GM18498 (cell line): ENCODE data around the gene C10orf71.

ENCODE experiments used
- ATAC-seq: cut with Tn5 transposase; IDR thresholded peaks from one replicate; pipeline ENCODE4 v1.9.1; 2021; ENCODE audit warnings: mild to moderate bottlenecking, moderate library complexity; ENCODE audit not compliant: unreplicated experiment

The C10orf71 gene

DNA sequence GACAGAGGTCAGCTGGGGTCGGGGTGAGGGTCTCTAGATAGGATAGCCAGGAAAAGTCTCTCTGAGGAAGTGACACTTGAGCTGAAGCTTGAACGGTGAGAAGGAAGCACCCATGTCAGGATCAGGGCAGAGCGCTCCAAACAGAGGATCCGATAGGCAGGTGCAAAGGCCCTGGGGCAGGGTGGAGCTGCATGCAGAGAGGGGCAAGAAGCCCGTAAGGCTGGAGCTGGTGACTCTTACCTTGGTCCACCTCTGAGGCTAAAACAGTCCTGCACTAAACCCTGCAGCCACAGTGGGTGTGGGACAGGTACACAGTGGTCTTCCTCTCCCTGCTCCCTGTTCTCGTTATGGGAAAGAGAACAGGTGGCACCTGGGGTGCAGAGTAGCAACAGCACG is 5.8 kb upstream of the C10orf71 start:
- no peak for ATAC-seq

DNA sequence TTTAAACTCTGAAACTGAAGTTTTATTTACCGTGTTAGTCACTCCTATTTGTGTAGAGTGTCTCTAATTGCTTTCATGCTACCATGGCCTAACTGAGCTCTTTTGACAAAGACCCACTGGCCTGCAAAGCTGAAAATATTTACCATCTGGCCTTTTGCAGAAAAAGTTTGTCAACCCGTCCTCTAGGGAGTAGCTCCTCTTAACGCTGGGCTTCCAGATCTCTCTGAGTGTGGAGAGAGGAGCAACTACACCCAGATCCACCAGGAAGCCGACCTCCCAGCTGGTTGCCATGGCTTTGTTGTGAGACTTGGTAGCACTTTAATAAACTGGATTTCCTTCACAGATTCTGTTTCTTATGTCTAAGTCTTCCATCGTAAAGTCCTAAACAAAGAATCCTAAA is 4.2 kb upstream of the C10orf71 start:
- ATAC-seq, result no peak

DNA sequence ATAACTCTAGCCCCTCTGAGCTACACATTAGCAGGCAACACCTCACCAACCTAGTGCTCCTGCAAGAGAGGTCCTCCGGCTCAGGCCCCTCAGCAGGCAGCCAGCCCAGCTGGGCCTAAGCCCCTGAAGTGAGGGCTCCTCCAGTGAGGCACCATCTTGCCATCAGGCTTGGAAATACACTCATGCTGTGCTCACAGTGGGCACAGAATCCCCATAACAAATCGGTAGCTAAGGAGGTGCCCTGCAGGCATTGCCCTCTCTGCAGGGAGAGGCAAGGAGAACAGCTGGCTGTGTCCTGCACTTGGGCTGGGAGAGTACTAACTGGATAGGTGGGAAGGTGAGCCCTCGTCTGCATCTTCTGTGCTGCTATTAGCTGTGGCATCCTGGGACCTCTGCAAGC is 3.7 kb upstream of the C10orf71 start:
- ATAC-seq, result no peak

DNA sequence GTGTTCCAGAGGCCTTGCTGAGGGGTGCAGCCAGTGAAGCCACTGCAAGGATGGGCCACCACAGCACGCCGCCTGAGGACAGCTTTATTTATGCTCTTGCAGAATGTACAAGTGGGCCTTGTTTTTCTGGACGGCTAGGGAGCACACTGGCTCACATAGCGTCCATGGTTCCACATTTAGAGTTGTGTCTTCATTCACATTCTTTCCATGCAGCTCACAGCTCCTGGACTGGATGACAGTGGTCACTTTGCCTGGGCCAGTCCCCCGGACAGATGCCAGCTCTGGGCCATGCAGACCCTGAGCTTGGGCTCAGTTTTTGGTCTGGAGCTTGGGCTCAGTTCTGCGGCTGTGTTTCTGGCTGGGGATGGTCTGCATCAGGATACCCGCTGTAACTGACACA is 2.6 kb upstream of the C10orf71 start:
- no peak for ATAC-seq

DNA sequence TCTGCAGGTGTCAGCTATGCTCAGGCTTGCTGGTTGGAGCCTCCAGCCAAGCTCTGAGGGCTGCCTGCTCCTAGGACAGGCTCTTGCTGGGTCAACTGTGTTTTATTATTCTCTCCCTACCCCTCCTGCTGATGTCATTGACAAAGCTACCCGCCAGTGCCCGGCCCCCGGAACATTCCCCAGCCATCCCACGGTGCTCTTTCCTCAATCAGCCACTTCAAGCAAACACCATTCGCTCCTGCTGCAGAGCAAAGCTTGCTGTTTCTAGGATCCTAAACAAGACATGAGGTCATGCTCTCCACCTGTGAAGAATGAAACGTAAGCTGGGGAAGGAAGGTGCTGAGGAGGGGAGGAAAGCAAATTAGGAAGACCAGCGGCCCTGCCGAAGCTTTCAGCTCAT is 2.1 kb upstream of the C10orf71 start:
- ATAC-seq, result no peak

DNA sequence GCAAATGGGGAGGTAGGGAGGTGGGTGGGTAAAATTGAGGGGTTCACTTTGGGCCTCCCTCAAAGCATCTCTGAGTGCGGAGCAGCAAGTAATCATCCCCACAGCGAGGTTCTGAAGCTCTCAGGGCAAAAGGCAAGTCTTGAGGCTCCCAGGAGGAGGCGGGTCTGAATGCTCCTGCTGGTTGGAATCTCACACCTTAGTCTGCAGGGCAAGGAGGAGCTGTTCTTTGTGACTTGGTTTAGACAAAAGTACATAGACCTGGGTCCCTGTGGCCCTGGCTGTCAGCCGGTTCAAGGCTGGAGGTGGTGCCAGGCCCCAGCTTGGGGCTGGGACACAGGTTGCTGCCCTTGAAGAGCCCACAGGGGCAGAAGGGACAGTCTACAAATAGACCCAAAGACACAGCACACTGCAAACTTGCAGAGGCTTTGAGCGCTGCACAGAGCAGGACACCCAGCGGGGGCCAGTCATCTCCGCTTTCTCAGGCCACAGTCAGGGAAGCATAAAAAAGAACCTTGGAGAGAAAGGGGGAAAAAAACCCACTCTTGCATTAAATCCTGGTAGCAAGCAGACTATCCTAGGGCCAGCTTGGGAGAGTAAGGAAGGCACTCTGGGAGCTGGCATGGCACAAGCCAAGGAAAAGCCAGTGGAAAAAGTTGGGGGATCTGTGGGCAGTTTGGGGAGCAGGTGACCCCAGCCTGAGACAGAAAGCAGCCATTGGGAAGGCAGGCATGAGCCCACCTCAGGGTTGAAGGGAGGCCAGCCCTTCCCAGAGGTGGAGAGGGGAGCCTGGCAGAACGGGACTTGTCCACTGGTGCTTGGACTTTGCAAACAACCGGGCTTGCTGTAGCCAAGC is 926 bp upstream of the C10orf71 start:
- no peak for ATAC-seq

DNA sequence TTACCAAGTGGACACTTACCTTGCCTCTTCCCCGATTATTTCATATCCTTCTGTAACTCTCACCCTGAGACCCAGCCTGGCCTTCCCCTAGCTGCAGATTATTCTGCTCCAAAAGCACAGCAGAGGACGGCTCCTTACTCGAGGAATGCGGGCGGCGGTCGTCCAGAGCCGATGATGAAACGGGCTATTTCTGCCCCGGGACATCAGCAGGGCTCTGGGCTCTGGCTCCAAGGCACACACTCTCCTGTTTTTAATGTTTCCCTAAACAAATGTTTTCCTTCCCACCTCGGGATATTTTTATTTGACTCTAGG is 343 bp upstream of the C10orf71 start:
- ATAC-seq, result no peak

DNA sequence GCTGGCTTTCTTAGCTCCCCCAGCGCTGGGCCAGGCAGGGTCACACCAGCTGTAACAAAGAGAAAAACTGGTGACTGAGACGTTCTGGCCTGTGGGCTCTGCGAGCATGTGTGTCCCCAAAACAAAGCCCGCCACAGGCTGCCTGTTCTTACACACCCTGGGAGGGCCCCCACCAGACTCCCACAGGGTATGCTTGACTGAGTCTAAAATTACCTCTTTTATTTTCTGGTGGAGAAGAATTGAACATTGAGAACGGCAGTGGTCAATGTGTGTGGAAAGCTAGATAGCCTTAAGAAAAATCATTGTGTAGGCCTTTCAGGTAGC is 808 bp downstream of the C10orf71 start:
- ATAC-seq, result peak; percentile 78

DNA sequence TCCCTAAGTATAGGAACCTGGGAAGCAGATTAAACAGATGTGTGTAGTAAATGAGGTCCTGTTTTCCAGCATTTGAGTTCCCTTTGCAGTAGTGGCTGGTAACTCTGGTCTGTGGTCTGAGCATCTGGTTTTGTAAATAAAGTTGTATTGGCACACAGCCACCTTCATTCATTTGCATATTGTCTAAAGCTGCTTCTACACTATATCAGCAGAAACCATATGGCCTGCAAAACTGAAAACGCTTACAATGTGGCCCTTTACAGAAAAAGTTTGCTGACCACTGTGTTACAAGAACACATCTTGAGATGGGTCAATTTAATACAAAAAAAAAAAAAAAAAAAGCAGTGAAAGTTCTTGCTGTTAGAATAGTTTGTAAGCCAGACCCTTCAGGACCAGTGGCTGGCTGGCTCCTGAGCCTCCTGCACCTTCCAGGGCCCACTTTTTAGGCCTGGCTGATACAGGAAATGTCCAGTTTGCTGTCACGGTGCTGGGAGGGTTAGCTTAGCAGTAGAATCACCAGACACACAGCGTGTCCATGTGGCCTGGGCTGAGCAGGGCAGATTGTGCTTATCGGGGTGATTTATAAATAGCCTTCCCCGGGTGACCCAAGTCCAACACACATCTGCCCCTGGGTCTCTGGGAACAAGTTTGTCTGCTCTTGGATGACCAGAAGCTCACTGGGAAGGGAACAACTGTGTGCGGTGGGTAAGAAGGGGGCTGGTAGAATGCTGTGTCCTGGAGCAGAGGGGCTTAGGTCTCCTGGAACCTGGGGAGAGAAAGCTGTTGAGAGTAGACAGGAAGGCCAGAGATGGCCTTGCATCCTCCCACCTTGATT is 1.4 kb downstream of the C10orf71 start:
- peak; percentile 86 for ATAC-seq

DNA sequence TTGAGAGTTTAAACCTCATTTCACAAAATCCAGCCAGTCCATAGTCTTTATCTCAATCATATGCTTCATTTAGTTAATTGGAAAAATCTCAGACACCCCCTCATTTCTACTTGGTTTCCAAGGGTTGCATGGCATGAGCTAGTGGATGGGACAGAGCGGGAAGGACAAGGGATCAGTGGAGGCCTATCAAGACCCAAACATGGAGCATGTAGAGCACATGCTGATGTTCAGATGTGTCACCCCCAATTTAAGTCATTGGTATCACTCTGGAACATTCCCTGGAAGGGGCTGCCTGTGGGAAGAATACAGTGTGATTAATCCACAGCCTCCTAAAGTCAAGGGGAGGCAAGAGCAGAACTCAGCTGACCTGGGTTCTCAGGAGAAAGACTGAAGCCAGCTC is 2.3 kb downstream of the C10orf71 start:
- ATAC-seq, result no peak

DNA sequence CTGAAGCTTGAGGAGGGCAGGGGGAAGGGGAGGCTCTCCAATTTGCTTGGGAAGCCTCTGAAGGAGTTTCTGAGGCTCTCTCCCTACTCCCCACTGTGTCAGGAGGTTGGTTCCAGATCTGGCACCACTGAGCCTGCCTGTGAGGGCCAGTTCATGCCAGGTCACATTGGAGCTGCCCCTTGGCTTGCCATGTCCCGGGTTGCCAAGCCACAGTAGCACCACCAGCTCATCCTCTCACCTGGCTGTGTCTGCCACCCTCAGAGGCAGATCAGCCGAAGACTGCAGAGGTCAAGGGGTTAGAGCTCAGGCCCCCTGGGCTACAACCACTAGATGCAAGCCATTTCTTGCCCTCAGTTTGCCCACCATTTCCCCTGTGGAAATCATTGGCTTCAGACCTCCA is 3.1 kb downstream of the C10orf71 start:
- ATAC-seq, result no peak

DNA sequence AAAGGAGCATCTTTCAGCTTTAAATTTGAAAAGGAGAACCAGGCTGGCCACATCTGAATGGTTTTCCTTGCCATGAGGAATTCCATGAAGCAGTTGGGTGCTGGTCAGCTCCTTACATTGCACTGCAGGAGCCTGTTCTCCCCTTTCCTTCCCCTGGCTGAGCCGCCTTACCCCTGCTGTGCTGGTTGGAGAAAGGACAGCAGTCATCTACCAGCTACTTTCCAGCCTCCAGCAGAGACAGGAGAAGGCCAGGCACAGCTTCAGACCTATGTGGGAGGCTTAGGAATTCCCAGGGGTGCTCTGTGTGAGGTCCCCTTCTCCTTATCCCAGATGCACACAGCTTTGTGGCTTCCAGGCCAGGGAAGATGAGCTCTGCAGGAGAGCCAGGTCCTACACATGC is 4.7 kb downstream of the C10orf71 start:
- ATAC-seq, result no peak

DNA sequence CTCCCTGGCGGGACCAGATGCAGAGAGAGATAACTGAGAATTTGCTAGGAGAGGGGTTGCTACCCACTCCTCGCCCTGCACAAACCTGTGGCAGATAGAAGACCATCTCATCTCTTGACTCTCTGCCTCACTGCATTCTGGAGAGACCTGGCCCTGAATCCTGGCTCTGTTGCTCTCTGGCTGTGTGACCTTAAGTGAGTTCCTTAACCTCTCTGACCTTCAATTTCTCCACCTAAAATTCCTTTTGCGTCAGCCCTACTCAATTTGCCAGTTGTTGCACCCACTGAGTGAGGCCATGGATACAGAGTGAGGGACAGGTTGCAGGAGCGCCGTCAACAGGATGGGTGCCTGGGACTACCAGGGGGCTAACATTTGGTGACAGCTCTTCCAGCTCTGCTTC is 5.2 kb downstream of the C10orf71 start:
- no peak for ATAC-seq

DNA sequence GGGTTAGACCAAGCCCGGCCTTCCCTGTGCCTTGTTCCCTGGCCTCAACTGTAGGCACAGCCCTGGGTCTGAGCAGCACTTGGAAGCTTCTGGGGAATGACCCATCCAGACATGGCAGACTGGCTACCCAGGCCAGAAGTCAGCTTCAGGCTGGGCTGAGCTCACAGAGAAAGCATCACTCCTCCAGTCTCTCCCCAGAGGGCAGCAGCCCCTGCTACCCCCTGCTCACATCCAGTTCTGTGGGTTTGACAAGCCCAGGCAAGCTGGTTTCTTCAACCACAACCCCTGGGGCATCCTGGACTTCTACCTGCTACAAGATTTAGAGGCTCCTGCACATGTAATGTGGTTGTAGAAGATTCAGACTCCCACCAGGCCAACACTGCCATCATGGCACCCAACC is 9.0 kb downstream of the C10orf71 start:
- no peak for ATAC-seq

DNA sequence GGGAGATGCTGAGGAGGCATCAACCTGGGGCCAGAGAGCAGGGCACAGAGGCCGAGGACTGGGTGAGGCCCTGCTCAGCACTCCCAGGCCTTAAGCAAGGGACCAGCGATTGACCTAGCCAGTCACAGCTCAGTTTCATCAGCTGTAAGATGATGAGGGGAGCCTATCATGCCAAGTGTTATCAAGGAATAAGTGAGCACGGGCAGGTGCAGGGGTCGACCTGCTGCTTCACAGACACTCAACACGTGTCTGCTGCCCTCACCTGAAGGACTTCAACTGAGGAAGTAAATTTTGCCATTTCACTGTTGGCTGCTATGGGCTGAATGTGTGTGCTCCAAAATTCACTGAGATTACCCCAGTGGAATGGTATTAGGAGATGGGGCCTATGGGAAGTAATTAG is 9.9 kb downstream of the C10orf71 start:
- no peak for ATAC-seq

DNA sequence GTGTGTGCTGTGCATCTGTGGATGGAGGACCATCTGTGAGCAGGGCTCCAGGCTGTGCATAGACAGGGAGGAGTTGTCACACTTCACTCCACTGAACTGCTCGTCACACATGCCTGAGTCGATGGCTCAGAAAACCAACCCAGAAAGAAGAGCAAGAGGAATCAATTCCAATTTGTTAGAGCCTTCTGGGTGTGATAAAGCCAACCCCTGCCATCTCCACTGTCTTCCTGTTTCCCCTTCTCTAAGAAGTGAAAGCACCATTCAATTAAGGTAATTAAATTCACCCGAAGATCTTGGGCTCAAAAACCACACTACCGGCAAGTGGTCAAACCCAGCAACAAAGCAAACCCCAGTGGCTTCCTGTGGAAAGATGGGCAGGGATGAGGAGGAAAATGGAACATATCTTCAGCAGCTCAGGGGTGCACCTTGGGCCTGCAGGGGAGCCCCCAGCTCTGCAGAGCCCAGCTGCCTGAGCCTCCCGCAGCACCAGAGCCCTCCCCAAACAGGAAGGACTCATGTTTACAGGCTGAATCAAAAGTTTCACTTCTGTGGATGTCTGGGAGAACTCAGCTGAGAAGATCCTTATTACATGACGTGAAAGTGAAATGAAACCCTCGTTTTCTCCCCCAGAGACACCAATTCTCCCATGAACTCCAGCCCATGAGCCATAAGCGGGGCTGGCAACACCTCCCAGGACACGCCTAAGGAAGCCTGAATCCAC is 10.9 kb downstream of the C10orf71 start:
- peak; percentile 40 for ATAC-seq

DNA sequence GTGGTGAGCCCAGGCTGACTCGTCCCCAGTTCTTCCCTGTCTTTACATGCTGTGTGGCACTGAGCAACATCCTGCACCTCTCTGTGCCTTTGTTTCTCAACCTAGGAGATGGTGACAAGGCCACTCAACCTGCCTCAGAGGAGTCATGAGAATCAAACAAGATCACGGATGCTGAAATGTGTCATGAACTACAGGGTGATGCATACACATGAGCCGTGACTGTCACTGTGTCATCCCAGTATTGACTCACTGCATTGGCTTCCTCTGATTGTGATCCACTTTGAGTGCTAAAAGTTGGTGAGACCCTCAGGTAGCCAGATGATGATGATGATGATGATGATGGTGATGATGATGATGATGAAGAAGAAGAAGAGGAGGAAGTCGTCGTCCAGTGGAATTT is 11.5 kb downstream of the C10orf71 start:
- no peak for ATAC-seq

DNA sequence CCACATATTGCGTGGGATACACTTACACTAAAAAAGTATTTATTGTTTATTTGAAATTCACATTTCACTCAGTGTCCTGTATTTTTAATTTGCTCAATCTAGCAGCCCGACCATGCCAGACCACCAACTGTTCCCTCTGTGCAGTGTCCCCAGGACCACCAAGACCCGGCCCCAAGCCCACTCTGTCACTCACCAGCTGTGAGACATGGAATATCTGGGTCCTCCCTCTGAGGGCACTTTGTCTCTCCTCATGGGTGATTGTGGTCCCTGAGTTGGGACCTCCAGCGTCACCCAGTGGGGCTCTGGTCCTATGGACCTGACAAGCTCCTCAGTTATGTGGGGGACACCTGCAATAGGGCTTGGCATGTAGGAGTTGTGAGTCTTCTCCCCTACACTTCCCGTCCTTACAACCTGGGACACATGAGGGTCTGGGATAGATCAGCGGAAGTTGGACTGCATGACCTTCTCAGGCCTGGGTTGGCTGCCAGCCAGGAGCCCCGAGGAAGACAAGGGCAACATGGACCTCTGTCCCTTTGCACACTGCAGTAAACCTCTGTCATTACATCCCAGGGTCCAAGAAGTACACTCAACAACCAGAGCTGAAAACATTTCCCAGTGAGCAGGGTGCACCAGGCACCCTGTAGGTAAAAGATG is 12.1 kb downstream of the C10orf71 start:
- no peak for ATAC-seq

DNA sequence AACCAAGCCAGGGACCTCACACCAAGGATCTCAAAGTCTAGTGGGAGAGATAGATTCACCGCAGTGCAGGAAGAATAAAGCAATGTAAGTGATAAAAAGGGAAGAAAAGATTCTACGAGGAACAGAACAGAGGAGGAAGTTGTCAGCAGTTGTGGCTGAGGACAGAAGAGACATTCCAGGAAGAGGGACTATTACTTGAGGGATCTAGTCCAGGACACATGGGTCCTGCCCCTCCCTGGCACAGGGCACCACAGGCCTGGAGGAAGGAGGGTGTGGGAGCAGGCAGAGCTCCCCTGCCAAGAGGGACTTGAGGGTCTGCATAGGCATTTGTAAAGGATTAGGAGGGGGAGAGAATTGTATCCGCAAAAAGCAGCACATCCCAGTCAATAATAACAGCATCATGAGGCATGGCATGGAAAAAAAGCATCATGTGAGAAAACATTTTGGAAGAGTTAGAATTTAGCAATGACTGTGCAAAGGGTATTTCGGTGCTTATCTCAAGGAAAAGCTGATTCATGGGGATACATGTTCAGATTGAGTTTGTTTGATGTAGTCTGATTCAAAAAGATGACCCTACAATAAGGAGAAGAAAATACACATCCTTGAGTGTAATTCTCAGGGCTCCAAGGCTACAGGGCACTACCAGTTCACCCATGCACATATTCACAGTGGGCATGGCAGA is 12.7 kb downstream of the C10orf71 start:
- ATAC-seq, result no peak

DNA sequence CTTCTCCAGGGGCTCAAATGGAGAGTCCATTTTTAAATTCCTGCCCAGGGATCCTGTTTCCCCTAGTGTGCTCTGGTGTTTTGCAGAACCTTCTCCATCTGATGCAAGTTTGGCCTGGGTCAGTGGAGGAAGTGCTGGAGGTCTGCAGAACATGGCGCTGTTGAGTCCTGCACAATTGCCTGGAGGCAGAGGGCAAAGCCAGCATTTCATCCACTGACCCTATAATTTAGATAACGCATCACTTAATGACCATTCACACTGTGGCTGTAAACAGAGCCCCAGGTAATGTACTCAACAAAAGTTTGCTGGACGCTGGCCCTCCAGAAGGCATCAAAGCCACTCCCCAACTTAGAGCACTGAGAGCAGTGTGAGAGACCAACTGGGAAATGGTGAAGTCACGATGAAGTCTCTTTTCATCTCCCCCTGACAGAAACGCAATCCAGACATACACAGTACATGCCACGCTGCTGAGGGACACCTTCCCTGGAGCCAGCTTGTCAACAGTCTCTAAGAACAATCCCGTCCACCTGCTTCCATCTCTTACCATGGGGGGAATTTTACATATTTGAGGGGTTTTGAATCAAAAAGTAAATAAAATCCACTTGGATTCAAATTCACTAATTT is 13.4 kb downstream of the C10orf71 start:
- ATAC-seq, result no peak
